ENCODE results near the gene GUCY2C. TPM values are rescaled to one million over a fixed set of nuclear protein-coding genes. Genes with fewer than 3 reads are reported as not detected.

The GUCY2C gene
- total RNA-seq, 1 experiment from 2014 or later, result 1.9 TPM

DNA sequence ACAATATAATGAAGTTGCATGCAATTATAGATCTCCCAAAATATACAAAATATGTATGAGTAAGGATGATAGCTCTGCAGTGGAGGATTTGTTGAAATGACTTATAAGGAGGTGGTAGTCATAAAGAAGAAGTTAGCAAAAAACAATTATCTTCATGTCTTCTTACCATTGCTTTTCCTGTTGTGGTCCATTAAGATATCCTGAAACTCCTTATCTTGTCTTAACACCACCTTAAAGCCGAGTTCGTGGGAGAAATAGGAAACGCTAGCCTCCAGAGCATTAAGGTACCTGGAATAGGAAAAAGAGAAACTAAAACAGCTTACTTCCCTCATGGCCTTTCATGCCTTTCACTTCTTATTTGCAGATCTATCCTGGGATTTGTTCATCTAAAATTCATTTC, 15.2 kb downstream of the GUCY2C start:
- TF ChIP-seq, protein P1, sequence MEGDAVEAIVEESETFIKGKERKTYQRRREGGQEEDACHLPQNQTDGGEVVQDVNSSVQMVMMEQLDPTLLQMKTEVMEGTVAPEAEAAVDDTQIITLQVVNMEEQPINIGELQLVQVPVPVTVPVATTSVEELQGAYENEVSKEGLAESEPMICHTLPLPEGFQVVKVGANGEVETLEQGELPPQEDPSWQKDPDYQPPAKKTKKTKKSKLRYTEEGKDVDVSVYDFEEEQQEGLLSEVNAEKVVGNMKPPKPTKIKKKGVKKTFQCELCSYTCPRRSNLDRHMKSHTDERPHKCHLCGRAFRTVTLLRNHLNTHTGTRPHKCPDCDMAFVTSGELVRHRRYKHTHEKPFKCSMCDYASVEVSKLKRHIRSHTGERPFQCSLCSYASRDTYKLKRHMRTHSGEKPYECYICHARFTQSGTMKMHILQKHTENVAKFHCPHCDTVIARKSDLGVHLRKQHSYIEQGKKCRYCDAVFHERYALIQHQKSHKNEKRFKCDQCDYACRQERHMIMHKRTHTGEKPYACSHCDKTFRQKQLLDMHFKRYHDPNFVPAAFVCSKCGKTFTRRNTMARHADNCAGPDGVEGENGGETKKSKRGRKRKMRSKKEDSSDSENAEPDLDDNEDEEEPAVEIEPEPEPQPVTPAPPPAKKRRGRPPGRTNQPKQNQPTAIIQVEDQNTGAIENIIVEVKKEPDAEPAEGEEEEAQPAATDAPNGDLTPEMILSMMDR (conservative IDR thresholded peaks at IDR 0.05), result no peak

More for the DNA sequence above, 15.2 kb downstream of the GUCY2C start:
- H4K5ac ChIP-seq (ENCODE audit: insufficient read length, low read depth, low read length), result no peak overlapping the region
- no peak overlapping the region for H2BK20ac ChIP-seq (ENCODE audit: low read depth, low read length, poor library complexity, severe bottlenecking)
- Mint-ChIP-seq H3K27me3 (ENCODE audit: low read depth) (peaks cover 11% of the 10 kb centered on the region), H3K36me3 (ENCODE audit: insufficient read depth in 1 of 3, low read depth in 3 of 3) (no peaks in the 10 kb centered on the region), H3K4me1 (no peaks in the 10 kb centered on the region), H3K27ac (no peak overlapping the region), H3K4me3 (no peak overlapping the region), H3K9me3 (no peaks in the 10 kb centered on the region)
- no peaks in the 10 kb centered on the region for H3K9me3 ChIP-seq (ENCODE audit: control insufficient read depth, low read depth, low read length)
- H4K8ac ChIP-seq (replicated peaks; ENCODE audit: insufficient read length, low read depth, low read length), result no peak overlapping the region
- no peak overlapping the region for H3K4ac ChIP-seq (ENCODE audit: low read depth, low read length)
- H2BK5ac ChIP-seq (ENCODE audit: insufficient read length, low read length), result no peak overlapping the region
- H4K91ac ChIP-seq (ENCODE audit: insufficient read length, low read depth, low read length), result no peak overlapping the region
- H3K27ac ChIP-seq (ENCODE audit: insufficient read length, low read depth, low read length), result no peak overlapping the region
- H2AK5ac ChIP-seq (ENCODE audit: insufficient read length, low read length), result no peak overlapping the region
- no peak overlapping the region for H3K9ac ChIP-seq (ENCODE audit: extremely low read depth, insufficient read length, low read length)
- H3K18ac ChIP-seq (ENCODE audit: insufficient read length, low read depth, low read length), result no peak overlapping the region
- WGBS (ENCODE audit: extremely low coverage, insufficient read length, low lambda C conversion rate), result no CpG with 5 or more reads among the region's 3 CpGs
- no peak overlapping the region for H3K56ac ChIP-seq (ENCODE audit: insufficient read length, low read depth, low read length)
- H4K20me1 ChIP-seq (ENCODE audit: control insufficient read depth, insufficient read depth, insufficient read length), result no peaks in the 10 kb centered on the region
- no peak overlapping the region for H3K23ac ChIP-seq (ENCODE audit: insufficient read length, low read depth, low read length)
- H2BK120ac ChIP-seq (ENCODE audit: low read depth, low read length, poor library complexity, severe bottlenecking), result no peak overlapping the region
- no peaks in the 10 kb centered on the region for H3K4me1 ChIP-seq (ENCODE audit: insufficient read depth, low read length)
- H3K27me3 ChIP-seq (ENCODE audit: insufficient read depth, low read length), result peaks cover 1% of the 10 kb centered on the region; the same call in 1 of the 2 replicates
- H2BK15ac ChIP-seq (ENCODE audit: low read depth, low read length), result no peak overlapping the region
- no peaks in the 10 kb centered on the region for H3K79me2 ChIP-seq (ENCODE audit: insufficient read depth, low read length)
- H3K4me2 ChIP-seq (ENCODE audit: insufficient read depth, insufficient read length, low read length), result no peak overlapping the region
- no peak for DNase-seq
- H3K14ac ChIP-seq (ENCODE audit: insufficient read depth, low read length), result no peak overlapping the region
- H3K79me1 ChIP-seq (ENCODE audit: insufficient read depth, low read depth, low read length, poor library complexity, severe bottlenecking), result no peaks in the 10 kb centered on the region
- H3T11ph ChIP-seq (ENCODE audit: low read length), result no peak overlapping the region
- no peak overlapping the region for H2AFZ ChIP-seq (ENCODE audit: low read length)
- no peaks in the 10 kb centered on the region for H3K23me2 ChIP-seq (ENCODE audit: insufficient read length, low read depth, low read length, poor library complexity, severe bottlenecking)
- no peak overlapping the region for H2BK12ac ChIP-seq (ENCODE audit: insufficient read length, low read depth, low read length)

Measured in H9 (cell line).